CD8-positive, alpha-beta memory T cell (primary cell): ENCODE measurements around the gene TPSG1. TPM values are rescaled to one million over a fixed set of nuclear protein-coding genes. Genes with fewer than 3 reads are reported as not detected.

Source experiments
- CTCF ChIA-PET: fragments of 350-600 bp; sonication (Branson Sonifier 250); formaldehyde crosslinking; loops from one replicate; lab custom pipeline; 2021; ENCODE audit warnings: antibody characterized with exemption; lab: Charles Lee
- POLR2A ChIA-PET: fragments of 350-600 bp; sonication (Branson Sonifier 250); formaldehyde crosslinking; loops from one replicate; lab custom pipeline; 2021; ENCODE audit warnings: antibody characterized with exemption; lab: Charles Lee
- DNase-seq, 5 donors: peaks; one replicate each; pipeline versions ENCODE4 v3.0.0 to v3.0.0-alpha.2; 2020 to 2022; ENCODE audit warnings: mixed read lengths in 1 of 5
- H3K27ac ChIP-seq: one replicate; pipeline ENCODE4 v1.7.0; 2013; ENCODE audit warnings: low read depth, mild to moderate bottlenecking, low read length, moderate library complexity
- H3K27me3 ChIP-seq: 2 replicates; pipeline ENCODE4 v1.7.0; 2013; ENCODE audit warnings: low read length, mild to moderate bottlenecking; ENCODE audit not compliant: insufficient read depth, poor library complexity, severe bottlenecking
- H3K36me3 ChIP-seq: 2 replicates; pipeline ENCODE4 v1.7.0; 2013; ENCODE audit warnings: mild to moderate bottlenecking, low read length, moderate library complexity; ENCODE audit not compliant: insufficient read depth
- H3K4me1 ChIP-seq: 2 replicates; pipeline ENCODE4 v1.7.0; 2013; ENCODE audit warnings: mild to moderate bottlenecking, low read length, moderate library complexity; ENCODE audit not compliant: insufficient read depth
- H3K4me3 ChIP-seq: 2 replicates; pipeline ENCODE4 v1.7.0; 2013; ENCODE audit warnings: mild to moderate bottlenecking, low read length
- H3K9me3 ChIP-seq: 2 replicates; pipeline ENCODE4 v1.7.0; 2013; ENCODE audit warnings: mild to moderate bottlenecking, low read length
- H3K27ac Mint-ChIP-seq, 8 donors: one replicate each; pipeline ENCODE4 v1.8.0; 2020 to 2021; ENCODE audit warnings: mixed read lengths in 8 of 8, mild to moderate bottlenecking in 6 of 8, inconsistent platforms in 3 of 8, moderate library complexity in 3 of 8
- H3K27me3 Mint-ChIP-seq, 2 donors: one replicate each; pipeline ENCODE4 v1.8.0; 2020 to 2021; ENCODE audit warnings: mixed read lengths in 2 of 2, mild to moderate bottlenecking in 1 of 2, moderate library complexity in 1 of 2
- H3K36me3 Mint-ChIP-seq, 3 donors: one replicate each; pipeline ENCODE4 v1.8.0; 2020 to 2021; ENCODE audit warnings: mixed read lengths in 3 of 3, inconsistent platforms in 1 of 3, mild to moderate bottlenecking in 1 of 3
- H3K4me1 Mint-ChIP-seq, 3 donors: one replicate each; pipeline ENCODE4 v1.8.0; 2020 to 2021; ENCODE audit warnings: mixed read lengths in 3 of 3, inconsistent platforms in 1 of 3, mild to moderate bottlenecking in 1 of 3
- H3K4me3 Mint-ChIP-seq, 7 donors: one replicate each; pipeline ENCODE4 v1.8.0; 2020 to 2021; ENCODE audit warnings: mixed read lengths in 7 of 7, mild to moderate bottlenecking in 6 of 7, moderate library complexity in 4 of 7, inconsistent platforms in 2 of 7
- H3K9me3 Mint-ChIP-seq, 5 donors: one replicate each; pipeline ENCODE4 v1.8.0; 2020 to 2022; ENCODE audit warnings: mixed read lengths in 5 of 5, mild to moderate bottlenecking in 3 of 5, moderate library complexity in 2 of 5, inconsistent platforms in 1 of 5
- polyA plus RNA-seq: library from polyadenylated mRNA; unstranded; fragments of 300-500 nt; fragmentation: Illumina TruSeq; gene quantifications from one replicate; pipeline ENCODE4 v1.2.3, GENCODE V29; 2021
- total RNA-seq, 2 experiments: library from RNA; stranded (reverse); gene quantifications; one replicate each; pipeline ENCODE4 v1.2.3, GENCODE V29; 2021

Gene TPSG1
- total and polyA plus RNA-seq, 3 experiments from 2014 or later, result not detected

DNA sequence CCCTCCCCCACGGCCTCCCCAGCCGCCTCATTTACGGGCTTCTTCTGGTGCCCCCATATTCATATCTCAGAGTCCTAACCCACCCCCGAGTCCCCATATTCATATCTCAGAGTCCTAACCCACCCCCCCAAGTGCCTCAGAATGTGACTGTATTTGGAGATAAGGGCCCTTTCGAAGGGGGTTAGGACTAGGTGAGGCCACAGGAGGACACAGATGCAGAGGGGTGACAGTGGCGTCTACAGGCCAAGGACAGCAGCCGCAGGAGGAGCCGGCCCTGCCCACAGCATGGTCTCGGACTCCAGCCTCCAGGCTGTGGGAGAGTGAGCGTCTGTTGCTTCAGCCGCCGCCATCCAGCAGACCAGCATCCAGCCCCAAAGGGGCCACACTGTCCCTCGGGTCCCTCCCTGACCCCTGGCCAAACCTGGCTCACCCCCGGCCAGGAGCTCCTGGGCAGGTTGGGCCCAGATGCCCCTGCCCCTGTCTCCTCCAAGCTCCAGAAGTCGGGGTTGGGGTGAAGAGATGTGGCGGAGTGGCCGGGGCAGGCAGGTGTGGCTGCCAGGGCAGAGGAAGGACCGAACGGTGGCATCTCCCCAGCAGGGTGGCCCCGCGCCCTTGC is 46.7 kb downstream of the TPSG1 start:
- H3K9me3 Mint-ChIP-seq, result no peaks in the 10 kb centered on the region
- Histone ChIP-seq H3K27ac (no peak overlapping the region), H3K9me3 (no peaks in the 10 kb centered on the region), H3K4me1 (no peaks in the 10 kb centered on the region), H3K27me3 (no peaks in the 10 kb centered on the region), H3K36me3 (no peaks in the 10 kb centered on the region), H3K4me3 (no peak overlapping the region)
- H3K27ac Mint-ChIP-seq, result no peak overlapping the region
- no peaks in the 10 kb centered on the region for H3K36me3 Mint-ChIP-seq
- no peaks in the 10 kb centered on the region for H3K4me1 Mint-ChIP-seq
- H3K27me3 Mint-ChIP-seq, result peaks cover 0 to 2% of the 10 kb centered on the region in 2 donors
- no peak for DNase-seq
- ChIA-PET POLR2A (no interaction called here), CTCF (no interaction called here)
- no peak overlapping the region for H3K4me3 Mint-ChIP-seq

DNA sequence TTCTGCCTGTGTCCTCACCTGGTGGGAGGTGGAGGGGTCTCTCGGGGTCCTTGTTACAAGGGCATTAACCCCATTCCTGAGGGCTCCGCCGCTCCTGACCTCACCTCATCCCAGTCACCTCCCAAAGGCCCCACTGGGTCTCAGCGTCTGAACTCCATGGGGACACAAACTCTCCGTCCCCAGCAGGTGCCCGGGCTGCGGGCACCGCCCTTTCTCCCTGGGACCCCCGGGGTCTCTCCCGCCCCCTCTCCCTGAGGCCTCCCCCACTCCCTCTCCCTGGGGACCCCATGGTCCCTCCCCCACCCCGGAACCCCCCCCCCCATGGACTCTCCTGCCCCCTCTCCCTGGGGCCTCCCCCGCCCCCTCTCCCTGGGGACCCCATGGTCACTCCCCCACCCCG is 47.3 kb downstream of the TPSG1 start:
- Mint-ChIP-seq H3K4me3 (no peak overlapping the region), H3K4me1 (no peaks in the 10 kb centered on the region), H3K27ac (no peak overlapping the region), H3K36me3 (no peaks in the 10 kb centered on the region), H3K9me3 (no peaks in the 10 kb centered on the region), H3K27me3 (peaks cover 0 to 4% of the 10 kb centered on the region in 2 donors)
- Histone ChIP-seq H3K27ac (no peak overlapping the region), H3K9me3 (no peaks in the 10 kb centered on the region), H3K27me3 (no peaks in the 10 kb centered on the region), H3K4me1 (no peaks in the 10 kb centered on the region), H3K36me3 (no peaks in the 10 kb centered on the region), H3K4me3 (no peak overlapping the region)
- no peak for DNase-seq
- ChIA-PET POLR2A (no interaction called here), CTCF (no interaction called here)

DNA sequence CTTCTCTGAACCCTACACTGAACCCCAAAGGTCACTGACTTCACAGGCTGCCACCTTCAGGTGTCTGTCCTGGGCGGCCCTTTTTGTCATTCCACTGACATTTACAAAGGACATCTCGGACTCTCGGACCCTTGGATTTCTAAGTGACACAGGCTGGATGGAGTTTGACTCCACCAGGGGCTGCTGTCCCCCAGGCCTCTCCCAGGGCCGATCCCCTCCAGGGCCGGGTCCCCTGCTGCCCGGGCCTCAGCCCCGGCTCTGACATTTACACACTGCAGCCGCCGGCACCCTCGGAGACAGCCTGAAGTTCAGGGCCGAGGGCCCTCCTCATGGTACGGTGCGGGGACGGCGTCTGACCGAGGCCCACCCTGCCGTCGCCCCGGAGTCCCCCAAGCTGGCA is 48.0 kb downstream of the TPSG1 start:
- peaks cover 0 to 4% of the 10 kb centered on the region in 2 donors for H3K27me3 Mint-ChIP-seq
- no peaks in the 10 kb centered on the region for H3K9me3 Mint-ChIP-seq
- no peaks in the 10 kb centered on the region for H3K4me1 Mint-ChIP-seq

DNA sequence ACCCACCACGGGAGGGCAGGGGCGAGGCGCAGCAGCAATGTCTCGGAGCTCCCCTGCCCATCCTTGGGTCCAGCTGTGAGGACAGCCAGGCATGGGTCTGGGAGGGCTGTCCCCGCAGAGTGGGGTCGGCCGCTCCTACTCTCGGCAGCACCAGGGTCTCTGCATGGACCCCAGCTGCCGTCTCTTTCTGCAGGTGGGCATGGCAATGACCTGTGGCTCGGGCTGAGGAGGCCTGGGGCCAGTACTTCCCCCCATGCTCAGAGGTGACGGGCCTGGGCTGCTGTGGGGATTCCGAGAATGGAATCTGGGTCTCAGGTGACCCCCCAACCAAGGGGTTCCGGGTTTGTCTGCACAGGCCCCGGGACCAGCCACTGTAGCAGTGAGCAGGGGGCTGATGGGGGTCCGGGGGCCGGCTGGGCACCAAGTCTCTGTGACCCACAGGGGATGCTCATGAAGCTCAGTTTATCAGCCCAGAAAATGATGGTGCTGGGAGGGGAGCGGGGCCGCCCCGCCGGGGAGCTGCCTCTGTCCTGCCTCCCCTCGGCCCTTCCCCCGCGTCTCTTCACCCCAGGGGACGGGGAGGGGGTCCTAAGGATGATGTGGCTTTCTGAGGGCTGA is 48.7 kb downstream of the TPSG1 start:
- Mint-ChIP-seq H3K4me3 (no peak overlapping the region), H3K4me1 (no peaks in the 10 kb centered on the region), H3K9me3 (no peaks in the 10 kb centered on the region), H3K27ac (no peak overlapping the region), H3K36me3 (no peaks in the 10 kb centered on the region), H3K27me3 (peaks cover 0 to 4% of the 10 kb centered on the region in 2 donors)
- Histone ChIP-seq H3K9me3 (no peaks in the 10 kb centered on the region), H3K27me3 (no peaks in the 10 kb centered on the region), H3K4me1 (no peaks in the 10 kb centered on the region), H3K36me3 (no peaks in the 10 kb centered on the region), H3K4me3 (no peak overlapping the region), H3K27ac (no peak overlapping the region)
- ChIA-PET POLR2A (no interaction called here), CTCF (no interaction called here)
- DNase-seq, result no peak

More for the DNA sequence above, 48.0 kb downstream of the TPSG1 start:
- Histone ChIP-seq H3K36me3 (no peaks in the 10 kb centered on the region), H3K4me3 (no peak overlapping the region), H3K27ac (no peak overlapping the region), H3K27me3 (no peaks in the 10 kb centered on the region), H3K9me3 (no peaks in the 10 kb centered on the region), H3K4me1 (no peaks in the 10 kb centered on the region)
- H3K36me3 Mint-ChIP-seq, result no peaks in the 10 kb centered on the region
- CTCF ChIA-PET, result no interaction called here
- H3K27ac Mint-ChIP-seq, result no peak overlapping the region
- DNase-seq, result no peak
- POLR2A ChIA-PET, result no interaction called here
- H3K4me3 Mint-ChIP-seq, result no peak overlapping the region

DNA sequence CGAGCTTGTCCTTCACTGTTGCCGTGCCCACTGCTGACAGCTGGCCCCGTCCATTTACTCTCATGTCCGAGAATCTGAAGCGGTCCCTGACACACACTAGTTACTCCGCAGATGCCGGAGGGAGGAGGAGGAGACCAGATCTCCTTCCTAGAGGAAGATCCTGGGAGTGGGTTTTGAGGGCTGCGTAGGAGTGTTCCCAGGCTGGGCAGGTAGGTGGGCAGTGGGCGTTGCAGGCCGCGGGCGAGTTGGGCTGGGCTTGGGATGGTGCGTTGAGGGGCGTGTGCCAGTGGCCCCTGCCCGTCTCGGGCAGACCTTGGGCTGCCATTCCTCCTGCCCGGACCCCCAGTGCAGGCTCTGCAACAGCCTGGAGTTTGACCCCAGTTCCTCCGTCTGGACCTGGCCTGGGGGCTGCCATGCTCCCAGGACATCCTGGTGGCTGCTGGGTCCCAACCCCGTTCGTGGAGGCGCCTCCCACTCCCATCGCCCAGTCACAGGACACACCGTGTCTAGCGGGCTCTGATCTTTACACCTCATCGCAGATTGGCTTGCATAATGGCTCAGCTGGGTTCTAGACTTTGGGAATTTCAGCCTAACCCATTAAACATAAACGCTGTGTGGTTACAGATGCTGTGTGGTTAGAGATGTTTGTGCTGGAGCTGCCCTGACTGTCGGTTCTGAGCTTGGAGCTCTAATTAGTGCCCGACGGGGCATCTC is 49.3 kb downstream of the TPSG1 start:
- ChIA-PET CTCF (no interaction called here), POLR2A (no interaction called here)
- H3K27me3 Mint-ChIP-seq, result peaks cover 0 to 4% of the 10 kb centered on the region in 2 donors
- H3K36me3 Mint-ChIP-seq, result no peaks in the 10 kb centered on the region
- H3K27ac Mint-ChIP-seq, result no peak overlapping the region
- no peaks in the 10 kb centered on the region for H3K9me3 ChIP-seq
- no peak overlapping the region for H3K4me3 Mint-ChIP-seq
- H3K4me1 ChIP-seq, result no peaks in the 10 kb centered on the region
- no peaks in the 10 kb centered on the region for H3K36me3 ChIP-seq
- H3K4me3 ChIP-seq, result no peak overlapping the region
- H3K9me3 Mint-ChIP-seq, result no peaks in the 10 kb centered on the region
- H3K27me3 ChIP-seq, result no peaks in the 10 kb centered on the region
- DNase-seq, result no peak
- no peak overlapping the region for H3K27ac ChIP-seq
- no peaks in the 10 kb centered on the region for H3K4me1 Mint-ChIP-seq

DNA sequence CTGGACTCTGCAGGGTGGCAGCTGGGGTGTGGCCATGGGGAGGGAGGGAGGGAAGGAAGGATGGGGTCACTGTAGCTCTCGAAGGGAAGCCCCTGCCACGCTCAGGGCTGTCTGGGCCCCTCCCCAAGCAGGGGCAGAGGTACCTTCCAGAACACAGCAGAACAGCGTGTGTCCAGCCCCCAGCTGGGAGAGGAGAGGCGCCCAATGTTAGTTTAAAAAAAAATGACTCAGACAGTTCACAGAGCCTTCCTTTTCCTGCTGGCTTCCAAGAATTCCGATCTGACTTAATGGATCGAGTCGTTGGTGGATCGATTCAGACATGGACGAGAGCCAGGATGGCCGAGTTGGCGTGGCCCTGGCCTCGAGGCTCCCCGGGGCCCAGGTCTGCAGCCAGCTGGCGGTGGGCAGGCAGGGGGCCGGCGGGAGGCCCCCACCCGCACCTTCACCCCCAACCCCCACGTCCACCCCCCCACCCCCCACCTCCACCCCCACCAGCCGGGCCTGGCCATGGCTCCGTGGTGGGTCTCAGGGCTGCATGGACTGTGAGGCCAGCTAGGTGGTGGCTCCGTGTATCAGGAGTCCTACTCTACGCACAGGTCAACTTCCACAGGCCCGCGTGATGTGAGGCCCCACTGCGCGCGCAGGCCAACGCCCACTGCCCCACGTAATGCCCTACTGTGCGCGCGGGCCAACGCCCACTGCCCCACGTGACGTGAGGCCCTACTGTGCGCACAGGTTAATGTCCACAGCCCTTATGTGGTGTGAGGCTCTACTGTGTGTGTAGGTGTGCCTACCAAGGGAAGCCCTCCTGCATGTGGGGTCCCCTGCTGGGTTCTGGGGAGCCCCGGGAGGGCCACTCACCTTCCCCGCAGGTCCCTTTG is 50.4 kb downstream of the TPSG1 start:
- no peak overlapping the region for H3K4me3 Mint-ChIP-seq
- Histone ChIP-seq H3K4me1 (no peaks in the 10 kb centered on the region), H3K9me3 (no peaks in the 10 kb centered on the region), H3K36me3 (no peaks in the 10 kb centered on the region), H3K27ac (no peak overlapping the region), H3K27me3 (no peaks in the 10 kb centered on the region), H3K4me3 (no peak overlapping the region)
- ChIA-PET POLR2A (no interaction called here), CTCF (no interaction called here)
- no peaks in the 10 kb centered on the region for H3K9me3 Mint-ChIP-seq
- DNase-seq, result no peak
- H3K27me3 Mint-ChIP-seq, result peaks cover 4% of the 10 kb centered on the region in 2 donors
- H3K36me3 Mint-ChIP-seq, result no peaks in the 10 kb centered on the region
- no peaks in the 10 kb centered on the region for H3K4me1 Mint-ChIP-seq
- H3K27ac Mint-ChIP-seq, result no peak overlapping the region

DNA sequence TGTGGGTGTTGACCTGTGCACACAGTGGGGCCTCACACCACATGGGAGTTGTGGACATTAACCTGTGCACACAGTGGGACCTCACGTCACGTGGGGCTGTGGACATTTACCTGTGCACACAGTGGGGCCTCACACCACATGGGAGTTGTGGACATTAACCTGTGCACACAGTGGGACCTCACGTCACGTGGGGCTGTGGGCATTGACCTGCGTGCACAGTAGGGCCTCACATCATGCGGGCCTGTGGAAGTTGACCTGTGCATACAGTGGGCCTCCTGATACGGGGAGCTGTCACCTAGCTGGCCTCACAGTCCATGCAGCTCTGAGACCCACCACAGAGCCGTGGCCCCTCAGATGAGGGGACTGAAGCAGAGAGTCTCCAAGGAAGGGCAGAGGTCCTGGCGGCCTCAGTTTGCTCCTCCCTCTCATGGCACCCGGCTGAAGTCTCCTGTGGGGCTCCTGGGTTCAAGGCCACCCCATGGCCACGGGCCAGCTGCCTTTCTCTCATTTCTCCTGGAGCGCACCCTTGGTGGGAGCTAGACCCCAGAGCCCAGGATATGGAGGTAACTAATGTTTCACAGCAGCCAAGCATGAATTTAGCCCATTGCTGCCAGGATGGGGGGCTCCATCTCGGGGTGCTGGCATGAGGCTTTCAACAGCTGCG is 51.1 kb downstream of the TPSG1 start:
- H3K4me3 ChIP-seq, result no peak overlapping the region
- no peak overlapping the region for H3K27ac ChIP-seq
- no peaks in the 10 kb centered on the region for H3K9me3 ChIP-seq
- no peak overlapping the region for H3K27ac Mint-ChIP-seq
- peaks cover 4% of the 10 kb centered on the region in 2 donors for H3K27me3 Mint-ChIP-seq
- H3K4me1 ChIP-seq, result no peaks in the 10 kb centered on the region
- H3K4me3 Mint-ChIP-seq, result no peak overlapping the region
- H3K9me3 Mint-ChIP-seq, result no peaks in the 10 kb centered on the region
- no peak for DNase-seq
- CTCF ChIA-PET, result no interaction called here
- POLR2A ChIA-PET, result no interaction called here
- H3K36me3 ChIP-seq, result no peaks in the 10 kb centered on the region
- H3K36me3 Mint-ChIP-seq, result no peaks in the 10 kb centered on the region
- H3K4me1 Mint-ChIP-seq, result no peaks in the 10 kb centered on the region
- H3K27me3 ChIP-seq, result no peaks in the 10 kb centered on the region
